Activated CD4-positive, CD25-positive, alpha-beta regulatory T cell treated with anti-CD3 and anti-CD28 coated beads, Interleukin-2, amount 50 U/mL, for 72 hours (primary cell): ENCODE data around the gene PAM16.
"Not testable (repeated sequence)": the region's sequence is repeated elsewhere in the genome, so short reads cannot be mapped to it uniquely, and the experiment has no call there.

Experiments
- DNase-seq: peaks from one replicate; pipeline ENCODE4 v3.0.0; 2021

The PAM16 gene

GRCh38 chr16:4350365-4350786, 745 bp downstream of the PAM16 start:
- DNase-seq, result no peak

DNA sequence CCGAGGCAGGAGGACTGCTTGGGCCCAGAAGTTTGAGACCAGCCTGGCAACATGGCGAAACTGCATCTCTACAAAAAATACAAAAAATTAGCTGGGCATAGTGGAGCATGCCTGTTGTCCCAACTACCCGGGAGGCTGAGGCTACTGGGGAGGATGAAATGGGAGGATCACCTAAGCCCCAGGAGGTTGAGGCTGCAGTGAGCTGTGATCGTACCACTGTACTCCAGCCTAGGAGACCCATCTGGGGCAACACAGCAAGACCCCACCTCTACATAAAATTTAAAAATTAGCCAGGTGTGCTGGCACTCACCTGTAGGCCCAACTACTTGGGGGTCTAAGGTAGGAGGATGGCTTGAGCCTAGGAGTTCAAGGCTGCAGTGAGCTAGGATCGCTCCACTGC, 1.8 kb downstream of the PAM16 start:
- no peak for DNase-seq

- no peak for DNase-seq
Observed at GRCh38 chr16:4347765-4348509, 3.2 kb downstream of the PAM16 start.

DNA sequence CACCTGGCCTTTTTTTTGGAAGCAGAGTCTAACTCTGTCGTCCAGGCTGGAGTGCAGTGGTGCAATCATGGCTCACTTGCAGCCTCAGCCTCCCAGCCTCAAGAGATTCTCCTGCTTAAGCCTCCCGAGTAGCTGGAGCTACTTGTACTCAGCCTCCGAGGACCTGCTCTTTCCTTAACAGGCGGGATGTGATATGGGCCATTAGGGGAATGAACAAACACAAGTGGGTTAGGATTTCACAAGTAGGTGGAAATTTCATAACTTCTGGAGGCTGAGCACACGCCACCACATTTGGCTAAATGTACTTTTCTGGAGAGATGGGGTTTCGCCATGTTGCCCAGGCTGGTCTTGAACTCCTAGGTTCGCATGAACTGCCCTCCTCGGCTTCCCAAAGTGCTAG, 4.1 kb downstream of the PAM16 start:
- DNase-seq, result no peak

GRCh38 chr16:4345836-4346781, 5.0 kb downstream of the PAM16 start:
- DNase-seq, result no peak

DNA sequence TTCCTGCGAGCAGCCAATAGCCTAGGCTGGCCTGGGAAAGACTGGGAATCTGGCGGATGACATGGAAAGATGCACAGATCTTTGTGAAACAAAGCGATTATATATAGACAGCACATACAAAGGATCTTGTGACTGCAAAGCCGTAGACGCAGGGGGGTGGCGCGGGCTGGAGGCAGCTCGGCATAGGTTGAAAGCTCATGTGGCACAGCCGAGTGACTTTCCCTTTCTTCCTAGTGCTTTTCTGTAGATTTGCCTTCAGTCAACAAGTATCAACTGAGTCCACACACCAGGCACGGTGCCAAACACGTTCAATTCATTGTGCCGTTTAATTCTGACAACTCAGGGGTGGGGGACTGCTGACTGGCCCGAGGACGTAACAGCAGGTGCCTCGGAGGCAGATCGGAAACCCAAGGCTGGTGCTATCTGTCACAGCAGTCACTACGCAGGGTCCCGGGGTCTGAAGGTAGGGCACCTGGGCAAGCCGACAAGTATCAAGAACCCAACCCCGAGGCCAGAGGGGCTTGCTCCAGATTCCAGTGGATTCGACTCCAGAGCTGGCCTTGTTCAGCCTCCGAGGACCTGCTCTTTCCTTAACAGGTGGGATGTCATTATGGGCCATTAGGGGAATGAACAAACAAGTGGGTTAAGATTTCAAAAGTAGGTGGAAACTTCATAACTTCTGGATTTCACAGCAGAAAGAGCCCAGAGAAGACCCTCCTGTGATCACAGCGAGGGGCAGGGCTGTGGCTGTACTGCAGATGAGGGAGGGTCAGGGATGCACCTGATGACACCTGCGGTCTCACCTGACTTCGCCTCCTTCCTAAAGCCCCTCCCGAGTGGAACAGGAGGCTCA, 5.9 kb downstream of the PAM16 start:
- no peak for DNase-seq

- not testable (repeated sequence) for DNase-seq
Observed at GRCh38 chr16:4344300-4344982, 6.7 kb downstream of the PAM16 start.

DNA sequence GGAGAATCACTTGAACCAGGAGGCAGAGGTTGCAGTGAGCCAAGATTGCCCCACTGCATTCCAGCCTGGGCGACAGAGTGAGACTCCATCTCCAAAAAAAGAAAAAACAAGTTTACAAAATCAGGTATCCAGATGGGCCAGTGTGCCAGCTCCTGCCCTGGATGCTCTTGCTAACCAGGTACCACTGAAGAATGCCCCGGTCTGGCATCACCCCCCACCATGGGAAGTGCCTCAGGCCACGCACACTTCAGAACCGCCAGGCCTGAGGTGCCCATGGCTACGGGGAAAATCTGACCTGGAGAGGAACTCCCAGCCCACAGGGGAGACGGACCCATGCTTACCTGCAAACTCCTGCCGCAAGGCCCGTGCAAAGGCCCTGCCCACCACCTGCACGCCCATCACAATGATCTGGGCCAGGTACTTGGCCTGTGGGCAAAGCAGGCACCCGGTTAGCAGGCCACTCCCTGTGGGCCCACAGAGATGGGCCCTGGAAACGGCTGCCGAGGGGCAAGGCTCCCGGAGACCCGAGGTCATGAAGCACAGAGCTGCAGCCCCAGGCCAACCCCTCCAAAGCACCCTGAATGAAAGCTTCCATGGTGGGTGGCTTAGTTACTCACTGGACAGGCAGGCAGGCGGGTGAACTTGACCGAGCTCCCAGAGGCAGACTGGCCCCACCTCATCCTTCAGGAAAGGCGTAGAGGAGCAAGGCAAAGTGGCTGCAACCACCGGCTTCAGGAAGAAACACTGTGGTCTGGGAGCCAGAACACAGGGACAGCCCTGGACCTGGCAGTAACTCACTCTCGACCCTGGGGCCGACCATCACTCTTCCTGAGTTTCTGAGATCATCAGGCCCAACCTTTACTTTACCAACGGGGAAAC, 8.0 kb downstream of the PAM16 start:
- no peak for DNase-seq

DNA sequence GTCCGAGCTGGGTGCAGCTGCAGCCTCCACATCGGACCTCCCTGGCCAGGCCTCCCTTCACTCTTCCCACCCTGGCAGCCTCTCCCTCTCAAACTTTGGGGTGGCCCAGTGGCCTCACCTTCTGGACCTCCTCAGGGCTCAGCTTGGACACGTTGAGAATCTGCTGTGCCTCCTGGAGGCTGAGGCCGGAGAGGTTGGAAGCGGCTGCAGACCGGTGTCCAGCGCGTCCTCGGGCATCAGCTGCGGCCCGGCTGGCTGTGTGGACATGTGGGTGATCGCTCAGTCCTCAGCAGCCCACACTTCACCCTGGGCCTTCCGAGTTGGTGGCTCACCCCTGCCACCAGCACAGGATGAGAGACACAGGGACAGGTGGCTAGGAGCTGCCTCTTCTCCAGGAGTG, 9.9 kb downstream of the PAM16 start:
- no peak for DNase-seq

- no peak for DNase-seq
Observed at GRCh38 chr16:4340443-4340842, 10.7 kb downstream of the PAM16 start.

DNA sequence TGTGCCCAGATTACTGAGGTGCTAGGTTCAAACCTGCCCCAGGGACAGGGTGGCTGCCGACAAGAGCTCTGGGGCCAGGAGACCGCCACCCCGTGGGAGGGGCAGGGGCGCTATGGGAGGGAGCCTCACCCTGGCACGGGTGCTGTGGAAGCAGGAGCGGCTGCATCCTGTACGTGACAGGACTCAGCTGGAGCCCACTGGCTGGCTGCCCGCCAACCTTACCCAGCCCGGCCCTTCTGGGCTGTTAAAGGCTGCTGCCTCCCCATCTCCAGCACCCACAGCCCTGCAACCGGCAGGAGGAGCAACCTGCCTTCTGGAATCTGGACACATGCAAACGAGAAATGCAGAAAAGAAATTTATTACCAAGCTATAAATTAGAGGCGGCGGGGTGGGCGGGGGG, 11.2 kb downstream of the PAM16 start:
- no peak for DNase-seq

DNA sequence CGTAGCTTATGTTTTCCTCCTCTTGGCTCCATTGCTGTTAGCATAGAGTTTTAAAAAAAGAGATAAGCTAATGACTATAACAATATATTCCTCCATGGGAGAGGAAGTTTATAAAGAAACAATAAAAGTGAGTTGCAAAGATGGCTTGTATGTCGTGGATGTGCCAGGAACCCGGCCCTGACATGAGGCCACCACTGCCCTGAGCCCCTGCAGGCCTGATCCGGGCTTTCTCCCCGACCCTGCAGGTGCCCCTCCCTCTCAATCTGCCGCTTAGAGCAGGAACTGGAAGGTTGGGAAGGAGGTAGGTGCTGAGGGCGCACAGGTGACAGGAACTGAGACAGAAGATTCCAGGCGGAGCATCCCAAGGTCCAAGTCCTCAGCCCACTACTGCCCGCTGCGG, 11.7 kb downstream of the PAM16 start:
- no peak for DNase-seq

GRCh38 chr16:4338712-4339299, 12.3 kb downstream of the PAM16 start:
- DNase-seq, result no peak

DNA sequence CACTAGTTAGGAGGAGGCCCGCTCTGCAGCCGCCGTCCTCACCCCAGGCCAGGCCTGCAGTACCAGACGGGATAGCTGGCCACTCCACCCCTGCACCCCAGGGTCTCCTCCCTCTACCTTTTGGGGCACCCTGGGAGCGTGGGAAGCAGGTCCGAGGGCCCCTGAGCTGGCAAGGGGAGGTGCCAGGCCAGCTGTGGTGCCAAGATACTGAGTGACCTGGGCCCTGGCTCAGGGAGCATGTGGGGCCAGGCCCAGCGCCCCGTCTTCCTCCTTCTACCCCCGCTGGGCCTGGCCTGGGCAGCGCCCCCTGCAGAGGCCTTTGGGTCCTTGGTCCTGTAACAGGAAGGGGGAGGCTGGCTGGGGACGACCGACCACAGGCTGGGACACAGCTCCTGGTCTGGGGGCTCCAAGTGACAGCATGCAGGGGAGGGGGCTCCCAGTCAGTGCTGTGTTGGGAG, 13.0 kb downstream of the PAM16 start:
- DNase-seq, result no peak

DNA sequence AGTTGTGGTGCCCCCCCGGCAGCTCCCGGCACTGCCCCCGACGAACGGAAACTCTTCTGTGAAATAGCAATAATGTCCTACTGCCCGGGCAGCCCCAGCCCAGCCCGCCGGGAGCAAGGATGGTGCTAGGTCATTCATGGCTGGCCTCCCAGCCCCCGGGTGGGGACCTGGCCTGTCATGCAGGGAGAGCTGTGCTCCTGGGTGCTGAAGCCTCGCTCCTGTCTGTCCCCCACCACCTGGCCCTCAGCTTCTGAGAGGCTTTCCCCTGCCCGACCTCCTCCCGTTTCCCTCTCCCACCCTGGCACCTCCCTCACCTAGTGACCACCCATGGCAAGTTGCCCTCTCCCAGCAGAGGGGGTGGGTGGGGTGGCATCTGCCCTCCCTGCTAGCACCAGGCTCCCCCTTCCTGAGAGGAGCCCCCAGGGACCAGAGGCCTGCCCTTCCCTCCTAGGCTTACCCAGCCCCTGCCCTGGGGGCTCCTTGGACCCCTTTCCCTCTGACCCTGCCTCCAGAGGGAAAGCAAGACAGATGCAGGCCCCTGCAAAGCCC, 13.5 kb downstream of the PAM16 start:
- DNase-seq, result no peak

- no peak for DNase-seq
Observed at GRCh38 chr16:4336701-4337539, 14.2 kb downstream of the PAM16 start.

DNA sequence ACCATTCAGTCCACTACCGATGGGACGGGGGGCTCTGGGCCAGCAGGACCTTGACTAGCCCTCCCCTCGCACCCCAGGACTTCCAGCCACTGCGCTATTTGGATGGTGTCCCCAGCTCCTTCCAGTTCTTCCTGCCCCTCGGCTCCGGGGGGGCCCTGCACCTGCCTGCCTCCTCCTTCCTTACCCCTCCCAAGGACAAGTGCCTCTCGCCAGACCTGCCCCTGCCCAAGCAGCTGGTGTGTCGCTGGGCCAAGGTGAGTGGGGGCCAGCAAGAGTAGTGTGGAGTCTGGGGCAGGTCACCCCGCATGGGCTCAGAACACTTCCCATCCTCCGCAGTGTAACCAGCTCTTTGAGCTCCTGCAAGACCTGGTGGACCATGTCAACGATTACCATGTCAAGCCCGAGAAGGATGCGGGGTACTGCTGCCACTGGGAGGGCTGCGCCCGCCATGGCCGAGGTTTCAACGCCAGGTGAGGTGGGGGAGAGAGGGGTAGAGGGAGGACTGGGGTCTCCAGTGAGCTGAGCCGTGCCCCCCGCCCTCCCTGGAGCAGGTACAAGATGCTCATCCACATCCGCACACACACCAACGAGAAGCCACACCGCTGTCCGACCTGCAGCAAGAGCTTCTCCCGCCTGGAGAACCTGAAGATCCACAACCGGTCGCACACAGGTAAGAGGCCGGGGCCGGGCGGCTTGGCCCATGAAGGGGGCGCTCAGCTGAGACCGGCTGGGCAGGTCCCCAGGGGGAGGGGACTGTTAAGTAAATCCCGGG, 16.2 kb downstream of the PAM16 start:
- no peak for DNase-seq

DNA sequence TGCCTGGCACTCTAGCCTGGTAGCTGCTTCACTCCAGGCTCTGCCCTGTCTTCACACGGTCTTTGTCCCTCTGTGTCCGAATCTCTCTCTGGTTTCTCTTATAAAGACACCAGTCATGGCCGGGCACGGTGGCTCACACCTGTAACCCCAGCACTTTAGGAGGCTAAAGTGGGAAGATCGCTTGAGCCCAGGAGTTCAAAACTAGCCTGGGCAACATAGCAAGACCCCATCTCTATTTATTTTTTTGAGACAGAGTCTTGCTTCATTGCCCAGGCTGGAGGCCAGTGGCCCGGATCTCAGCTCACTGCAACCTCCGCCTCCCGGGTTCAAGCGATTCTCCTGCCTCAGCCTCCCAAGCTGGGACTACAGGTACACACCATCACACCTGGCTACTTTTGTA, 17.4 kb downstream of the PAM16 start:
- not testable (repeated sequence) for DNase-seq

GRCh38 chr16:4333308-4333638, 17.8 kb downstream of the PAM16 start:
- no peak for DNase-seq
